ENCODE data around the gene CHD9. TPM values are rescaled to one million over a fixed set of nuclear protein-coding genes. Genes with fewer than 3 reads are reported as not detected.

The CHD9 gene
- total RNA-seq, 1 donor from 2014 or later: 86.0 TPM

DNA sequence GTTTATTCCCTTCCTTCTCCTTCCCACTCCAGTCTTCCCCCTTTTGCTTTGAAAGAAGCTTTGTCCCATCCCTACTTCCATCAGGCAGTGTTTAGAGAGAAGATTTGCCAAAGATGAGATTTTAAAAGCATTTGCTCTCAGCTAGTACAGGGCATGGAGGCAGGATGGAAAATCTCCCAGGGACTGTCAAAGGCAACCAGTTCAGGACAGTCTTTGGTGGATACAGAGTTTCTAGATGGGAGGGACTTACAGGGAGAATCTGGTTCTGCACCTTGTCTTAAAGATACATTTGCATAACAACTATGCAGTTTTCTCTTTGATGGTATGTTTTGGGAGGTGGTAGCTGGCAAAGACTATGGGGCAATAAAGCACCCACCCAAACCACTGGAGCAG, 26.2 kb downstream of the CHD9 start:
- H4K20me1 ChIP-seq (ENCODE audit: low read depth): no peaks in the 10 kb centered on the region
- no peak overlapping the region for H3K4me2 ChIP-seq
- no peaks in the 10 kb centered on the region for H3K9me3 ChIP-seq (ENCODE audit: low read depth)
- H3K9me3 Mint-ChIP-seq: peaks cover 7% of the 10 kb centered on the region
- peaks cover 56% of the 10 kb centered on the region for H3K4me1 Mint-ChIP-seq
- H3K36me3 ChIP-seq: no peaks in the 10 kb centered on the region
- no peak overlapping the region for H3K9ac ChIP-seq
- H3K27me3 ChIP-seq: no peaks in the 10 kb centered on the region
- H3K27ac Mint-ChIP-seq: peak overlapping the region; percentile 94
- TF ChIP-seq, protein P1, sequence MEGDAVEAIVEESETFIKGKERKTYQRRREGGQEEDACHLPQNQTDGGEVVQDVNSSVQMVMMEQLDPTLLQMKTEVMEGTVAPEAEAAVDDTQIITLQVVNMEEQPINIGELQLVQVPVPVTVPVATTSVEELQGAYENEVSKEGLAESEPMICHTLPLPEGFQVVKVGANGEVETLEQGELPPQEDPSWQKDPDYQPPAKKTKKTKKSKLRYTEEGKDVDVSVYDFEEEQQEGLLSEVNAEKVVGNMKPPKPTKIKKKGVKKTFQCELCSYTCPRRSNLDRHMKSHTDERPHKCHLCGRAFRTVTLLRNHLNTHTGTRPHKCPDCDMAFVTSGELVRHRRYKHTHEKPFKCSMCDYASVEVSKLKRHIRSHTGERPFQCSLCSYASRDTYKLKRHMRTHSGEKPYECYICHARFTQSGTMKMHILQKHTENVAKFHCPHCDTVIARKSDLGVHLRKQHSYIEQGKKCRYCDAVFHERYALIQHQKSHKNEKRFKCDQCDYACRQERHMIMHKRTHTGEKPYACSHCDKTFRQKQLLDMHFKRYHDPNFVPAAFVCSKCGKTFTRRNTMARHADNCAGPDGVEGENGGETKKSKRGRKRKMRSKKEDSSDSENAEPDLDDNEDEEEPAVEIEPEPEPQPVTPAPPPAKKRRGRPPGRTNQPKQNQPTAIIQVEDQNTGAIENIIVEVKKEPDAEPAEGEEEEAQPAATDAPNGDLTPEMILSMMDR (IDR thresholded peaks at IDR 0.05): no peak
- TF ChIP-seq EZH2 (IDR thresholded peaks at IDR 0.05) (no peak), EZH2phosphoT487 (IDR thresholded peaks at IDR 0.05) (no peak)
- no peaks in the 10 kb centered on the region for H3F3A ChIP-seq (ENCODE audit: low read depth)
- H3K4me1 ChIP-seq: peaks cover 22% of the 10 kb centered on the region
- peak overlapping the region; percentile 3 for H3K4me3 Mint-ChIP-seq
- H3K4me3 ChIP-seq: no peak overlapping the region
- peaks cover 6% of the 10 kb centered on the region for H3K36me3 Mint-ChIP-seq
- DNase-seq (ENCODE audit: low spot score): no peak
- no peaks in the 10 kb centered on the region for H3K79me2 ChIP-seq (ENCODE audit: low read depth)
- H3K27me3 Mint-ChIP-seq (ENCODE audit: insufficient read depth, low read depth): peaks cover 9% of the 10 kb centered on the region
- no peak overlapping the region for H3K27ac ChIP-seq
- no peak overlapping the region for H2AFZ ChIP-seq (replicated peaks)

DNA sequence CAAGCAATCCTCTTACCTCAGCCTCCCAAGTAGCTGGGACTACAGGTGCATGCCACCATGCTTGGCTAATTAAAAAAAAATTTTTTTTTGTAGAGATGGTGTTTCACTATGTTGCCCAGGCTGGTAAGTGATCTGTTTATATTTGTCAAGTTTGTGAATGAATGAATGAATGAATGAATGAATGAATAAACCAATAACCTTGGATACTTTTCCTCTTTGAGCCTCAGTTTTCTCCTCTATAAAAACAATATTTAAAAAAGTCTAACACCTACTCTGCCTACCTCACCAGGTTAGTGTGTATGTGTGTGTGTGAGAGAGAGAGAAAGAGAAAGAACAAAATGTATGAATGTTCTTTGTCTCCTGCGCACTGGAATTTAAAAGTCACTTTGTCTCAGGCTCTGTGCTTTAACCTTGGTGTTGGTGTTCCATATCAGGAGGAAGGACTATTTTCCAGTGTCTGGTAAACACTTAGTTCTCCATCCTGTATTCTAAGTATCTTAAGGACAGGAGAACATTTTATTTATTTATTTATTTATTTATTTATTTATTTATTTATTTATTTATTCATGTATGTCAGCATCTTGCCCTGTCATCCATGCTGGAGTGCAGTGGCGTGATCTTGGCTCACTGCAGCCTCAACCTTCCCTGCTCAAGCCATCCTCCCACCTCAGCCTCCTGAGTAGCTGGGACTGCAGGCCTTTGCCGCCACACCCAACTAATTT, 27.1 kb downstream of the CHD9 start:
- H3K9ac ChIP-seq: no peak overlapping the region
- TF ChIP-seq, protein P1 (IDR thresholded peaks at IDR 0.05): no peak
- no peak for TF ChIP-seq EZH2phosphoT487 (IDR thresholded peaks at IDR 0.05)
- TF ChIP-seq EZH2 (IDR thresholded peaks at IDR 0.05): no peak
- DNase-seq (ENCODE audit: low spot score): no peak
- H3K27me3 Mint-ChIP-seq (ENCODE audit: insufficient read depth, low read depth): peaks cover 9% of the 10 kb centered on the region
- H3K27ac Mint-ChIP-seq: no peak overlapping the region
- H3K4me3 ChIP-seq: no peak overlapping the region
- H3K9me3 ChIP-seq (ENCODE audit: low read depth): no peaks in the 10 kb centered on the region
- H3K27ac ChIP-seq: no peak overlapping the region
- H3K36me3 ChIP-seq: no peaks in the 10 kb centered on the region
- peaks cover 6% of the 10 kb centered on the region for H3K36me3 Mint-ChIP-seq
- no peak overlapping the region for H3K4me2 ChIP-seq
- H3K4me3 Mint-ChIP-seq: no peak overlapping the region
- no peak overlapping the region for H2AFZ ChIP-seq (replicated peaks)
- H3K4me1 Mint-ChIP-seq: peaks cover 59% of the 10 kb centered on the region
- no peaks in the 10 kb centered on the region for H3K79me2 ChIP-seq (ENCODE audit: low read depth)
- peaks cover 2% of the 10 kb centered on the region for H4K20me1 ChIP-seq (ENCODE audit: low read depth)
- H3K9me3 Mint-ChIP-seq: peaks cover 7% of the 10 kb centered on the region
- H3K4me1 ChIP-seq: peaks cover 22% of the 10 kb centered on the region
- H3K27me3 ChIP-seq: no peaks in the 10 kb centered on the region
- H3F3A ChIP-seq (ENCODE audit: low read depth): no peaks in the 10 kb centered on the region

DNA sequence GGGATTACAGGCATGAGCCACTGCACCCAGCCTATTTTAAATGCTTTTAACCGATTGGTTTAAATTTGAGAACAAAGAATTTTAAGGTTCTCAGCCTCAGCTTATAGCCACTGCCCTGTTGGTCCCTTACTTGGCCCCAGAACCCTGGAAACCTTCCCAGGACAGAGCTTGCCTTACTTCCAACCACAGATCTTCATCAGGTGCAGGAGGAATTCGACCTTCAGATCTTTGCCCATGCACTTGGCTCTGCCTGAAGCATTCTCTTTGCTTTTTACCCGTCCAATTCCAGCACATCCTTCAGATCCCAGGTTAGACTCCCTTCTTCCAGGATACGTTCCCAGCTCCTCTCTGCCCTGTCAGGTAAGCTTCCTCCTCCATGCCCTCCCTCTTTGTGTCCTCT, 27.7 kb downstream of the CHD9 start:
- no peaks in the 10 kb centered on the region for H3K36me3 ChIP-seq
- H3K9me3 ChIP-seq (ENCODE audit: low read depth): no peaks in the 10 kb centered on the region
- H3K79me2 ChIP-seq (ENCODE audit: low read depth): no peaks in the 10 kb centered on the region
- H2AFZ ChIP-seq (replicated peaks): no peak overlapping the region
- no peak overlapping the region for H3K4me3 ChIP-seq
- no peak for DNase-seq (ENCODE audit: low spot score)
- Mint-ChIP-seq H3K9me3 (peaks cover 7% of the 10 kb centered on the region), H3K27ac (no peak overlapping the region), H3K4me1 (peaks cover 60% of the 10 kb centered on the region), H3K36me3 (peaks cover 6% of the 10 kb centered on the region), H3K4me3 (no peak overlapping the region), H3K27me3 (ENCODE audit: insufficient read depth, low read depth) (peaks cover 9% of the 10 kb centered on the region)
- TF ChIP-seq EZH2 (IDR thresholded peaks at IDR 0.05) (no peak), EZH2phosphoT487 (IDR thresholded peaks at IDR 0.05) (no peak)
- TF ChIP-seq, protein P1 (IDR thresholded peaks at IDR 0.05): no peak
- no peaks in the 10 kb centered on the region for H3K27me3 ChIP-seq
- H3K9ac ChIP-seq: no peak overlapping the region
- H3K27ac ChIP-seq: no peak overlapping the region
- peaks cover 22% of the 10 kb centered on the region for H3K4me1 ChIP-seq
- H4K20me1 ChIP-seq (ENCODE audit: low read depth): peaks cover 2% of the 10 kb centered on the region
- no peaks in the 10 kb centered on the region for H3F3A ChIP-seq (ENCODE audit: low read depth)
- H3K4me2 ChIP-seq: no peak overlapping the region
